ENCODE data around the gene SERAC1. TPM values are rescaled to one million over a fixed set of nuclear protein-coding genes. Genes with fewer than 3 reads are reported as not detected.

The SERAC1 gene
- total RNA-seq, 1 donor from 2014 or later: 4.8 TPM

DNA sequence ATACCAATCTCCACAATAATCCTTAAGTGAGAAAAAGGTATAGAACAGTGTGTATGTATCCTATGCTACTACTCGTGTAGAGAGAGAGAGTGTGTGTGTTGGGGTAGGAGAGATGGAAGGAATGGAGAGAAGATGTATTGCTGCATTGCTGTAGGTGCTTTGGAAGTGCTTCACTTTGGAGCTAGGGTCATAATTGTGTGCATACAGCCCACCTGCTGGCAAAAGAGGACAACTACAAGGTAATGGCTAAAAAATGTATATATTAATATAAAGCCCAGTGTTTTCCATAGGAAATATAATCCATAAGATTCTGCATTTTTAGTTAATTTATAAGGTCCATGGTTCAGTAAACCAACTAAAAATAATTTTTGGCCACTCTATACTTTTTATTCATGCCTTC, 36.1 kb downstream of the SERAC1 start:
- DNase-seq (ENCODE audit: extremely low read depth, low read depth, low spot score): no peak

DNA sequence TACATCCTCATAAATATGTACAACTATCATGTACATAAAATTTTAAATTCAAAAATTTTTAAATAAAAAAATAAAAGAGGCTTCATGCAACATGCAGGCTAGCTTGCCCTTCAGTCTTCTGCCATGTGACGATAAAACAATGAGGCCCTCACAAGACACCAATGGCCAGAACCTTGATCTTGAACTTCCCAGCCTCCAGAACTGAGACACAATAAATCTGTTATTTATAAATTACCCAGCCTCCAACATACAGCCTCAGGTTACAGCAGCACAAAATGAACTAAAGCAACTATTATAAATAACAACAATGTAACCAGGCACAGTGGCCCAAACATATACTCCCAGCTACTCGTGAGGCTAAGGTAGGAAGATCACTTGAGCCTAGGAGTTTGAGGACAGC, 42.8 kb downstream of the SERAC1 start:
- DNase-seq (ENCODE audit: extremely low read depth, low read depth, low spot score): no peak

DNA sequence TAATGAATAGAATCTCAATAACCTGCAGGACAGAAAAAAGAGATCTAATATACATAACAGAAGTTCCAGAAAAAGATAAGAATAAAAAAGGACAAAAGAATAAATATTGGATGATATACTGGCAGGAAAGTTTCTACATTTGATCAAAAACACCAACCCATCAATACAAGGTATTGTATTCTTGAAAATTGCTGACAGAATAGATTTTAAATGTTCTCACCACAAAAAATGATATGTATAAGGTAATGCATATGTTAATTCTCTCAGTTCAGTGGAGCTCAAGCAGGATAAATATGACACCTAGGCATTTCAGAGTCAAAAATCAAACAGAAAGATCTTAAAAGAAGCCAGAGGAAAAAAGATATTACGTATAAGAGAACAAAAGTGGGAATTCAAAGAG, 43.8 kb downstream of the SERAC1 start:
- DNase-seq (ENCODE audit: extremely low read depth, low read depth, low spot score): no peak

DNA sequence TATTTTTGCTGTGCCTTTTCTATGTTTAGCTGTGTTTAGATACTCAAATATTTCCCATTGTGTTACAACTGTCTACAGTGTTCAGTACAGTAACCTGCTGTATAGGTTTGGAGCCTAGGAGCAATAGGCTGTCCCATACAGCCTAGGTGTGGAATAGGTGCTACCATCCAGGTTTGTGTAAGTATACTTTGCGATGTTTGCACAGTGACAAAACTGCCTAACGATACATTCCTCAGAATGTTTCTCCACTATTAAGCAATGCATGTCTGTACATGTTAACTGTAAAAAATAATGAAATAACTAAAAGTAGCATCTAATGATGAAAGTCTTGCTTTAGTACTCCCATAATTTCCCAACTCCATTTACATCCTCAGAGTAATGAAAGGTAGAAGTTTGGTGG, 46.0 kb downstream of the SERAC1 start:
- no peak for DNase-seq (ENCODE audit: extremely low read depth, low read depth, low spot score)

DNA sequence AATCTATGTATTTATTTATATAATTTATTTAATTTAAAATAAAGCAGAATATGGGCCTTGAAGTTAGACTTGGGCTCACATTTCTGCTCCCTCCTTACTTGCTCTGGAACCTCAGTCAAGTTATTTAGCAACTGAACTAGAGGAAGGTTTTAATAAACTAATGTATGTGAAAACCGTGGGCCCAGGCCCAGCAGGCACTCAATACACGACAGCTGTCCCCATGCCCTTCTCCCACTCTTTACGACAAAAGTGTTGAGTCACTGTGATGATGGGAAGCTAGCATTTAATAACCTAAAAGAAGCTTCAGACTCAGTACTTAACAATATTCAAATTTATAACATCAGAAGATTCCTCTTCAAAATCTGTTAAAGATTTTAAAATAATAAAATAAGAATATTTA, 46.7 kb downstream of the SERAC1 start:
- DNase-seq (ENCODE audit: extremely low read depth, low read depth, low spot score): no peak

DNA sequence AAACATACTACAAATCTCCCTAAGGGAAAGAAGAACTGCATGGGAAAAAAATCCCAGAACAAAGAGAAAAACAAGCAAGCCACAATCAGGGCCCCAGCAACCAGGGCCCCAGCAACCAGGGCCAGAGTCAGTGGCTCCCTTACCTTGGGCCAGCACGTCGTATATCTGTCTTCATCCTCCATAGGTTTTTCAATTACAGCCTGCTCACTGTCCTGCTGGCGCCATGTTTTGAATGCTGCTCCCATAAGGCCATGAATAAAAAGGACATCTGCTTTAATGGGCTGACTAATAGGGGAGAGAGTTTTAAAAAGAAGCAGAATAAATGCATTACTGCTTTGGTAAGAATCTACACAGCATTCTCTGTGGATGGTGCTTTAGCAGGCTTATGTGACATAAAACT, 49.2 kb downstream of the SERAC1 start:
- DNase-seq (ENCODE audit: extremely low read depth, low read depth, low spot score): no peak

DNA sequence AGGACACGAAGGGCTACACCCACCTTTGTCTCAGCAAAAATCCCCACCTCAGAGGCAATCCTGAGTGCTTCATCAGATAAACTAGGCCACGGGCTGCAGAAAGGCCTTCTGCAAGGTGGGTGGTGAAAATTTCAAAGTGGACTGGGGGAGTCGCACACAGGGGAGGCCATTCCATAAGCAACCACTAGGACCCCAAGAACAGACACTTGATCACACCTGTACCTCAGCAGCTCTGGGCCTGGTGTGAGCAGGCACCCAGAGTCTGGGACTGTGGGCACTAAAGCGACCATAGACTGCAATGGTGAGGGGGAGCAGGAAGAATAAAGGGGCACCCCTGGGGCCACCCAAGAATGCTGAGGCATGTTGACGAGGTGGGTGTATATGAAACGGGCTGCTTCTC, 52.6 kb downstream of the SERAC1 start:
- no peak for DNase-seq (ENCODE audit: extremely low read depth, low read depth, low spot score)

DNA sequence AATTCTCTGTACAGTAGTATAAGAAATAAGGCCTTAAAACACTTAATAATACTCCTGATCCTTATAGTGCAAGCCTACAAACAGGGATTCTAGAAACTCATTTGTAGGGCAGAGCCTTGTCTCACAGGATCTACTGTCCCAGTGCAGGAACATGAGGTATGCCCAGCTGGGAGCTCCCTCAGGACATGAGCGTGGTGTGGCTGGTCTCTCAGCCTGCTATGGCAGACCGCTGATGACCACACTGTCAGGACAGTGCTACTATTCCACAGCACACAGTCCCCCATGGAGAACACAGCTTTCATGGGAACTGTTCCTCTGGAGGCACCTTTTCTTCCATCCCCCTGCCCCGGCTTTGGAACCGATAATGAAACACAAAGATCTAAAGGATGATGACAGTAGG, 53.0 kb downstream of the SERAC1 start:
- DNase-seq (ENCODE audit: extremely low read depth, low read depth, low spot score): no peak

DNA sequence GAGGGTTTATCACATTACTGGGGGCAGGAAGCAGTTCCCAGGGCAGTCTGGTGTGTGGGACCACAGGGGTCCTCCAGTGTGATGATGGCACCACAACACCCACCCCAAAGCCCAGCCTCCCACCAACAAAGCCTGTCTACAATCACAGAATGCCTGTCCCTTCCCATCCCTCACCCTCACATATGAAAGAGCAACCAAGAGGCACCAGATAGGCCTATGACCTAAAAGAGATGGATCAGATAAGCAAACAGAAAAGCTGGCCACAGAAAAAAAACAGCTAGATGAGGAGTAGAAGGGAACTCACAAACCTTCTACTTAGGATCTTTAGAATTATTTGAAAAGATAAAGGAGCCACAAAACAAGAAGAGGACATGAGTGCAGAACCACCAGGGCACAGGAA, 54.3 kb downstream of the SERAC1 start:
- DNase-seq (ENCODE audit: extremely low read depth, low read depth, low spot score): no peak

DNA sequence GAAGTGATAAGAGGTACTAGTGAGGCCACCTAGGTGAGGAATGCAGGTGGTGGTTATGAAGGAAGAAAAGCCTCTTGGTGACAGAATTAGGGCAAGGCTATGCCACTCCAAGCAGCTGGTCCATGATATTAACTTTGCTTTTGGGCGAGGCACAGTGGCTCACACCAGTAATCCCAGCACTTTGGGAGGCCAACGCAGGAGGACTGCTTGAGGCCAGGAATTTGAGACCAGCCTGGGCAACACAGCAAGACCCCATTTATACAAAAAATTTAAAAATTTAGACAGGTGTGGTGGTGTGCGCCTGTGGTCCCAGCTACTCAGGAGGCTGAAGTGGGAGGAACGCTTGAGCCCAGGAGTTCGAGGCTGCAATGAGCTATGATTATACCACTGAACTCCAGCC, 56.1 kb downstream of the SERAC1 start:
- DNase-seq (ENCODE audit: extremely low read depth, low read depth, low spot score): no peak

DNA sequence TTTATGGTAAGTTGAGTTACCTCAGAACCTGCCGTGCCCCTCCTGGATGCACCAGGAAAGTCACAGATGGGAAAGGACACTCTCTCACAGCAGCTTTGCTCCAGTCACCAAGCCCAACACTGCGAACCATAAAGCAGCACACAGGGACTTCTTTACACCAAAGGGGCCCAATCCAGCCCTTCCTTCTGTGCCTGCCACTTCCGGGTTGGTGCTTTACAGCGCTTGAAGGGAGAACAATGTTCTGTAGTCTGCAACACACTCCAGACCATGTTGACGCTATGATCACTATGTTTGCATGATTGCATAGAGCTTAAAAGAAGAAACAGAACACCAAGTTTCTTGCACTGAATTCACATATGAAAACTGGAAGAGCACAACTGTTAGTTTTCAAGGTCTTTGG, 57.1 kb downstream of the SERAC1 start:
- DNase-seq (ENCODE audit: extremely low read depth, low read depth, low spot score): no peak

DNA sequence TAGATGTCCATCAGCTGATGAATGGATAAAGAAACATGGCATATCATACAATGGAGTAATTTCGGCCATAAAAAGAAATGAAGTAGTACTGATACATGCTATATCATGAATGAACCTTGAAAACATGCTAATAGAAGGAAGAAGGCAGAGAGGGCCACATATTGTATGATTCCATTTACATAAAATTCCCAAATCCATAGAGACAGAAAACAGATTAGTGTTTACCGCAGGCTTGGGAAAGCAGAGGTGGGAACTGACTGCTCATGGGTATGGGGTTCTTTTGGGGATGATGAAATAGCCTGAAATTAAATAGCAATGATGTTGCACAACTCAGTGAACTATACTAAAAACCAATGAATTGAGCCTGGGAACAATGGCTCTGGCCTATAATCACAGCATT, 58.3 kb downstream of the SERAC1 start:
- no peak for DNase-seq (ENCODE audit: extremely low read depth, low read depth, low spot score)

DNA sequence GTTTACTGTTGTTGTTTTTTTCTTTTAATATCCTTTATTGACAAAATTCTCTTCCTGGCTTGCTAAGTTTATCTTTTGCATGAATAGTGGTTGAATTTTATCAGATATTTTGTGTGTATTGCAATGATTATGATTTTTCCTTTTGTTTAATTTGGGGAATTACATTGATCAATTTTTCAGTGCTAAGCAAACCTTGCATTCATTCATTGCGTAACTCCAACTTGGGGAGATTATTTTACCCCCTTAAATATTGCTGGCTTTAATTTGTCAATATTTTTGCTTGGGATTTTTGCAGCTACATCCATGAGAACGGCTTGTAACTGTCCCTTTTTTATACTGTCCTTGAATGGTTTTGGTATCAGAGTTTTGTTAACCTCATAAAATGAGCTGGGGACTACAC, 63.4 kb downstream of the SERAC1 start:
- DNase-seq (ENCODE audit: extremely low read depth, low read depth, low spot score): no peak

DNA sequence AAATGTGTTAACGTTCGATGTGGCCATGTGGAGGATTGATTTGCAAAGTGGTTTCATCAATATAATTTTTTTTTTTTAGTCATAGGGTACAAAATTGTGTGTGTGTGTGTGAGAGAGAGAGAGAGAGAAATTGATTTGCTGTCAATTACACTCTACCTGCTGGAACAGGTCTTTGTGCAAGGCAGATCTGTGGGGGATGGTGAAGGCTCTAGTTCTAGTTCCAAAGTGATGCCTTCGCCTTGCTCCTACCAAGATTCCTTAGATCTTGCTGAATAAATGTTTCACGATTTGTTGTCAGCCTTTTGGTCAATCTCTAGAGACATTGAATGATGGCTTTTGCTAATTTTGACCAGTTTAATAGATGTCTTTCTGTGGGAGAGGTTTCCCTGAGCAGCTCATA, 64.8 kb downstream of the SERAC1 start:
- DNase-seq (ENCODE audit: extremely low read depth, low read depth, low spot score): no peak

DNA sequence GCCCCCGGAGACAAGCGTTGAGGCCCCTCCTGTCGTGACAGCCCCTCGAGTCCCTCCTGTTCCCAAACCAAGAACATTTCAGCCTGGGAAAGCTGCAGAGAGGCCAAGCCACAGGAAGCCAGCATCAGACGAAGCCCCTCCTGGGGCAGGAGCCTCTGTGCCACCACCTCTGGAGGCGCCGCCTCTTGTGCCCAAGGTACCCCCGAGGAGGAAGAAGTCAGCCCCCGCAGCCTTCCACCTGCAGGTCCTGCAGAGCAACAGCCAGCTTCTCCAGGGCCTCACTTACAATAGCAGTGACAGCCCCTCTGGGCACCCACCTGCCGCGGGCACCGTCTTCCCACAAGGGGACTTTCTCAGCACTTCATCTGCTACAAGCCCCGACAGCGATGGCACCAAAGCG, 72.4 kb downstream of the SERAC1 start:
- DNase-seq (ENCODE audit: extremely low read depth, low read depth, low spot score): no peak

DNA sequence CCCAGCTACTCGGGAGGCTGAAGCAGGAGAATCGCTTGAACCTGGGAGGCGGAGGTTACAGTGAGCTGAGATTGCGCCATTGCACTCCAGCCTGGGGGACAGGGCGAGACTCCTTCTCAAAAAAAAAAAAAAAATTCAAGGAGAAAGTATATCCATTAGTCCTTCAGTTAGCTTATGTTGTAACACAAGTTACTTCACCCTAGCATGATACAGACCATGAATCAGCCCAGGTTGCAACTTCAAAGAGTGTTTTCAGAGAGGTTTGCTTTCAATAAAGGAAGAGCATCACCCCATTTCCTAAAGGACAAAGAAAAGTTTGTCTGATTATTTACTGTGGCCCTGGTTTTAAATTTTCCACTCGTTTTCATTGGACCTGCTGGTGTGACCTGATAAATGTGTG, 73.0 kb downstream of the SERAC1 start:
- DNase-seq (ENCODE audit: extremely low read depth, low read depth, low spot score): no peak

DNA sequence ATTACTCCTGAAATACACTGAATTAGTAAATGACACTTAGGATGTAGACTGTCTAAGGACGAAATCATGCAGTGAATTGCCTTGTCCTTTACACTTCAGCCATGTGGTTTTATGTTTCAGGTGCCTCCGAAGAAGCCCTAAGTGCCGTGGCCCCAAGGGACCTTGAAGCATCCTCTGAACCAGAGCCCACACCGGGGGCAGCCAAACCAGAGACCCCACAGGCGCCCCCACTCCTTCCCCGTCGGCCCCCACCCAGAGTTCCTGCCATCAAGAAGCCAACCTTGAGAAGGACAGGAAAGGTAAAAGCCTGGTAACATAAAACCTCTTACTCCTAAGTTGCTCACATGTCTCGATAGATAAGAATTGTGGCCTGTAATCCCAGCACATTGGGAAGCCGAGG, 75.3 kb downstream of the SERAC1 start:
- no peak for DNase-seq (ENCODE audit: extremely low read depth, low read depth, low spot score)

DNA sequence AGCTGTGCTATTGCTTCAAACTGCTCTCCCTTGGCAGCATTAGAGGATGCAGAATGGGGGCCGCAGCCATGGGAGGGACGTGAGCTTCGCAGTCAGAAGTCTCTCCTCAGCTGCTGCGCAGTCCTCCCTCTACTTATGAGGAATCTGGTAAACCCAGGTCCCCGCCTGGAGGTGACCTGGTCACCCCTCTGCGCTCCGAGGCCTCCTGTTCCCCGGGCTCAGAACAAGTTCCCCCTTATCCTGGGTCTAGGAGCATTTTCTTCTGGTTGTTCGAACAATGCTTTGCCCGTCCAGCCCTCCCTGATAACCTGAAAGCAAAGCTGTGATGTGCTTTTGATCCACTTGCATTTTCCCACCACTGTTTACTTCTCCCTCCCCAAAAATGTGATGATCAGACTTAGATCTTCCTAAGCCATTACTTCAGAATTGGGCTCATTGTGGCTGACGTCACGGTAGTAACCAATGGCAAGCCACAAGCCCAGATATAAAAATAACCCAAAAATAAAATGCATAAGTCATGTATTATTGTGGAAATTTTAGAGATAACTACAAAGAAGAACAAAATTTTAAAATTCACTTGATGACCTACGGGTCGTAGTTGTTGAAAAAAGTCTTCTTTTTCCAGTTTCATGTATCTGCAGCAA, 80.7 kb downstream of the SERAC1 start:
- no peak for DNase-seq (ENCODE audit: extremely low read depth, low read depth, low spot score)

DNA sequence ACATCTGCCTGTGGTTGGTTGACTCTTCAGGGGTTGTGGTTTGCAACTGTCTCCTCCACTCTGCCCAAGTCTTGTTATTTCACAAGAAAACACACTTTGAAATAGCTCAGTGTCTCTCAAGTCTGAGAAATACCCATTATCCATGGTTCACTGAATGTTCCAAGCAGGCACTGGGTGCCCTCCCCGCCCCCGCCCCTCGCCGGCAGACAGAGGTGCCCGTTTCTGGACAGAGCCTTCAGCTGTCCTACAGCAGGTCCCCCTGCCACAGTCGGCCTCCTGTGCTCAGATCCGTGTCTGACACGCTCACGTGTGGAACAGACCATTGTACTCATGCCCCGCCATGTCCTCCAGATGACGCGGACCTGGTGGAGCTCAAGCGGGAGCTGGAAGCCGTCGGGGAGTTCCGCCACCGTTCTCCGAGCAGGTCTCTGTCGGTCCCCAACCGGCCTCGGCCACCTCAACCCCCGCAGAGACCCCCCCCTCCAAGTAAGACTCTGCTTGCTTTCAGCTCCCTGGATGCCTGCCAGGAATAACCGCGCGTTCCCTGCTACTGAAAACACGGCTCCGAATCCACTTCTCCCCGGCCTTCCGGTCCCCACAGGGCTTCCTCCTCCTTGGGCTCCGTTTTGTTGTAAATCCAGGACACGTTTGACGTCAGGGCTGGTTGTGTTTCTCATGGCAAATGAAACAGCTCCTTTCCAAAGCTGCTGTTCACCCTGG, 81.4 kb downstream of the SERAC1 start:
- no peak for DNase-seq (ENCODE audit: extremely low read depth, low read depth, low spot score)

DNA sequence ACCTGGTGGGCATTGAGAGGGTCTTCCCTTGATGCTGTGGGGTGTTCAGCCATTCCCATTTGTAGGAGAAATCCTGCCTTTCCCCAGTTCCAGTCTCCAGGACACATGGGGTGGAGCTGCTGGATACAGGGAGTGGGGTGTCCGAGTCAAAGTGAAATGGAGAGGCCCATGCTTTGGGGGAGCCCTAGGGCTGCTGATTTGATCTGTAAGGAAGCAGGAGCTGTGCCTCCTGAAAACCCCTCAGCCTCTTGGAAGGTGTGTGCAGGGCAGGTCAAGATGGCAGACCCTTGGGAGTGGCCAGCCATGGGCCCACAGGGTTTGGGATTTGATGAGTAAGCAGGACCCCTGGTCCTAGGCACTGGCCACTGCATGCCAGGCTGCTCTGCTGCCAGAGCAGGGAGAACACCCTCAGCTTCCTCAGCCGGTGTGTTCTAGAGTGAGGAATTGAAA, 82.0 kb downstream of the SERAC1 start:
- no peak for DNase-seq (ENCODE audit: extremely low read depth, low read depth, low spot score)

DNA sequence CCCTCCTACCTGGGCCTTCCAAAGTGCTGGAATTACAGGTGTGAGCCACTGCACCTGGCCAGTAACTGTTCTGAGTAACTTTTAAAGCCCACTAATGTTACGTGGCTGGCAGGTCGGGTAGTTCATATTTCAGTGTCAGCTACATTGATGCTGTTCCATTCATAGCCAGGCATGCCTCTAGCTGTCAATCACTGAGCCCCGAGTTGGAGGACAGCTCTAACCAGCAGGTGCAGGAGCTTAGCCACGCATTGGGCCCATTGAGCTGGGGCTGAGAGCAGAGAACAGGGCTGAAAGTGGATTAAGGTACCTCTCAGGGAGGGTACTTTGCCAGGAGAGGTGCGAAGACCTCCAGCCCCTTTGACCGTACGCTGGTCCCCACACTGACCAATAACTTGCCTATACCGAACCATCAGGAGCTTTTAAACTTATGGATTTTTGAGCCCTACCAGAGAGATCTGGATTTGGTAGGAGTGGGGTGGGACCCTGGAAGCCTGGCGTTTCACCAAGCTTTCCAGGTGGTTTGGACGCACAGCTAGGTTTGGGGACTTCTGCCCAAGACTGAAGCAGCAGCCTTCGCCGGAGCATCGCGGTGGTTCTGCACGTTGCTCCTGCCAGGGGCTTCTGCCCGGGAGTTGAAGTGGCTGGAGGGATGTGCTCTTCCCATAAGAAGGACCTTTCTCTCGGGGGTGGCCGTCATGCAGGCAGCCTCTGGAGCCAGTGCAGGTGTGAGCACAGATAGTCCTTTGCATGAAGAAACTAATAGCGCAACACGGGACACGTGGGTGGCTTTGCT, 82.6 kb downstream of the SERAC1 start:
- DNase-seq (ENCODE audit: extremely low read depth, low read depth, low spot score): no peak

Measured in glomerular endothelial cell (primary cell).